GF-D8 (cell line): Measurements from ENCODE around the gene GRIA4.
"Not testable (repeated sequence)": the region's sequence is repeated elsewhere in the genome, so short reads cannot be mapped to it uniquely, and the experiment has no call there.

Experiments used
- DNase-seq: peaks from one replicate; lab custom pipeline; 2025; lab: John Stamatoyannopoulos, UW

The GRIA4 gene

GRCh38 chr11:105720096-105720495, 110.2 kb downstream of the GRIA4 start:
- no peak for DNase-seq

- no peak for DNase-seq
Measured at GRCh38 chr11:105723269-105723668, 113.4 kb downstream of the GRIA4 start.

GRCh38 chr11:105732611-105733010, 122.7 kb downstream of the GRIA4 start:
- no peak for DNase-seq

- DNase-seq = no peak
Measured at GRCh38 chr11:105734426-105734825, 124.6 kb downstream of the GRIA4 start.

- no peak for DNase-seq
Measured at GRCh38 chr11:105738251-105738650, 128.4 kb downstream of the GRIA4 start.

- DNase-seq = no peak
Measured at GRCh38 chr11:105738986-105739795, 129.3 kb downstream of the GRIA4 start.

- DNase-seq = no peak
Measured at GRCh38 chr11:105740164-105740903, 130.5 kb downstream of the GRIA4 start.

- DNase-seq = no peak
Measured at GRCh38 chr11:105741488-105742020, 131.7 kb downstream of the GRIA4 start.

GRCh38 chr11:105754260-105754659, 144.4 kb downstream of the GRIA4 start:
- DNase-seq = no peak

GRCh38 chr11:105754716-105755115, 144.8 kb downstream of the GRIA4 start:
- no peak for DNase-seq

- no peak for DNase-seq
Measured at GRCh38 chr11:105757107-105757506, 147.2 kb downstream of the GRIA4 start.

GRCh38 chr11:105763594-105763993, 153.7 kb downstream of the GRIA4 start:
- DNase-seq = no peak

- DNase-seq = no peak
Measured at GRCh38 chr11:105767931-105768330, 158.1 kb downstream of the GRIA4 start.

GRCh38 chr11:105769627-105770026, 159.8 kb downstream of the GRIA4 start:
- no peak for DNase-seq

- not testable (repeated sequence) for DNase-seq
Measured at GRCh38 chr11:105773452-105773851, 163.6 kb downstream of the GRIA4 start.

- DNase-seq = no peak
Measured at GRCh38 chr11:105774899-105775298, 165.0 kb downstream of the GRIA4 start.

GRCh38 chr11:105780781-105781525, 171.1 kb downstream of the GRIA4 start:
- no peak for DNase-seq

- no peak for DNase-seq
Measured at GRCh38 chr11:105781807-105782206, 171.9 kb downstream of the GRIA4 start.

- DNase-seq = no peak
Measured at GRCh38 chr11:105783216-105783615, 173.3 kb downstream of the GRIA4 start.

GRCh38 chr11:105785850-105786249, 176.0 kb downstream of the GRIA4 start:
- DNase-seq = not testable (repeated sequence)

- DNase-seq = no peak
Measured at GRCh38 chr11:105786741-105787140, 176.9 kb downstream of the GRIA4 start.
